Measurements from ENCODE around the gene PLCD3.

The PLCD3 gene

DNA sequence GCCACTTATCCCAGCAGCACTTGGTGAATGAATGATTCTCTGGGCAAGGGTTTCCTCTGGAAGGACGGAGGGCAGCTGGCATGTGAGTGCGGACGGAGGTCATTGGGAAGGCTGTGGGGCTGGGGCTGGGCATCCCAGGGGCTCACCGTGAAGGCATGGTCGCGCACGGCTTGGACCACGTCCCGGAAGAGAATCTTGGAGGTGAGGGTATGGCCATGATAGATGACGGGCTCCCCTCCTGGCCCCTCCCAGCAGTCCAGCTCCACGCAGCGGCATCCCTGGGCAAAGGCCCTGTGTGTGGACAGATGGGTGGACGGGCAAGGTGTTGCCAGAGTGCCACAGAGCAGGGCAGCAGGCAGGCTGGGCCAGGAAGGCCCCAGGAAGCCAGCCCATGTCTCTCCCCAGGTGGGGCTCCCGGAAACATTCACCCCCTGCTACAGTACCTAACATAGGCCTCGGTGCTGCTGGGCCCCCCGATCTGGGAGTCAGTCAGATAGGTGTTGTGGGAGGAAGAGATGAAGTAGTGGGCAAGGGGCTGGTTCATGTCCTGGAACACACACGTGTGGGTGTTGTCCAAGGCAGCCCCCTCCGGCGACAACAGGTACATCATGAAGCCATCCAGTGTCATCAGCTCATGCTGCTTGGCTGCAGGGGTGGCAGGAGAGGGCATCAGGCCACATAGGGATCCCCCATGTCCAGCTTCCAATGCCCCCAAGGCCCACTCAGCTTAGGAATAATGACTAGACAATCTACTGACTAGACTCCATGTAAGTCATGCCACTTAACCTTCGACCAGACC, 14.3 kb downstream of the PLCD3 start:
- TF ChIP-seq POLR2AphosphoS5 (IDR thresholded peaks at IDR 0.05; ENCODE audit: low read depth, low read length) (no peak), FOXP2 (optimal IDR thresholded peaks at IDR 0.05; ENCODE audit: borderline replicate concordance, extremely low read depth, extremely low read length, insufficient read depth) (no peak), TAF1 (IDR thresholded peaks at IDR 0.05; ENCODE audit: borderline replicate concordance, insufficient read depth, low read length) (no peak)
- TF ChIP-seq, protein P1, sequence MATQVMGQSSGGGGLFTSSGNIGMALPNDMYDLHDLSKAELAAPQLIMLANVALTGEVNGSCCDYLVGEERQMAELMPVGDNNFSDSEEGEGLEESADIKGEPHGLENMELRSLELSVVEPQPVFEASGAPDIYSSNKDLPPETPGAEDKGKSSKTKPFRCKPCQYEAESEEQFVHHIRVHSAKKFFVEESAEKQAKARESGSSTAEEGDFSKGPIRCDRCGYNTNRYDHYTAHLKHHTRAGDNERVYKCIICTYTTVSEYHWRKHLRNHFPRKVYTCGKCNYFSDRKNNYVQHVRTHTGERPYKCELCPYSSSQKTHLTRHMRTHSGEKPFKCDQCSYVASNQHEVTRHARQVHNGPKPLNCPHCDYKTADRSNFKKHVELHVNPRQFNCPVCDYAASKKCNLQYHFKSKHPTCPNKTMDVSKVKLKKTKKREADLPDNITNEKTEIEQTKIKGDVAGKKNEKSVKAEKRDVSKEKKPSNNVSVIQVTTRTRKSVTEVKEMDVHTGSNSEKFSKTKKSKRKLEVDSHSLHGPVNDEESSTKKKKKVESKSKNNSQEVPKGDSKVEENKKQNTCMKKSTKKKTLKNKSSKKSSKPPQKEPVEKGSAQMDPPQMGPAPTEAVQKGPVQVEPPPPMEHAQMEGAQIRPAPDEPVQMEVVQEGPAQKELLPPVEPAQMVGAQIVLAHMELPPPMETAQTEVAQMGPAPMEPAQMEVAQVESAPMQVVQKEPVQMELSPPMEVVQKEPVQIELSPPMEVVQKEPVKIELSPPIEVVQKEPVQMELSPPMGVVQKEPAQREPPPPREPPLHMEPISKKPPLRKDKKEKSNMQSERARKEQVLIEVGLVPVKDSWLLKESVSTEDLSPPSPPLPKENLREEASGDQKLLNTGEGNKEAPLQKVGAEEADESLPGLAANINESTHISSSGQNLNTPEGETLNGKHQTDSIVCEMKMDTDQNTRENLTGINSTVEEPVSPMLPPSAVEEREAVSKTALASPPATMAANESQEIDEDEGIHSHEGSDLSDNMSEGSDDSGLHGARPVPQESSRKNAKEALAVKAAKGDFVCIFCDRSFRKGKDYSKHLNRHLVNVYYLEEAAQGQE (IDR thresholded peaks at IDR 0.05; ENCODE audit: insufficient read depth in 1 of 2, low read depth in 2 of 2, low read length in 2 of 2), result no peak

DNA sequence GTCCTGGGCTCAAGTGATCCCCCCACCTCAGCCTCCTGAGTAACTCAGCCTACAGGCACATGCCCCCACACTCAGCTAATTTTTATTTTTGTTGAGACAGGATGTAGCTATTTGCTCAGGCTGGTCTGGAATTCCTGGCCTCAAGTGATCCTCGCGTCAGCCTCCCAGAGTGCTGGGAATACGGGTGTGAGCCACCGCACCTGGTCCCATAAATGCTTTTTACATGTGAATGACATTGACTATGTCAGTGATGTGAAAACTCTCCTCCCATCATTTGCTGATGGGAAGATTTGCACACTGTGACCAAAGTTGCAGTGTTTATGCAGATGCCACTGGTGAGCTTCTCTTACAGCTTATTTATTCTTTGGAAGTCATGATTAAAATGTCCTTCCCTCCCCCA, 15.0 kb downstream of the PLCD3 start:
- TF ChIP-seq TAF1 (IDR thresholded peaks at IDR 0.05; ENCODE audit: borderline replicate concordance, insufficient read depth, low read length) (no peak), FOXP2 (optimal IDR thresholded peaks at IDR 0.05; ENCODE audit: borderline replicate concordance, extremely low read depth, extremely low read length, insufficient read depth) (no peak), SIN3A (IDR thresholded peaks at IDR 0.05; ENCODE audit: borderline replicate concordance, insufficient read depth, low read length) (no peak), POLR2AphosphoS5 (IDR thresholded peaks at IDR 0.05; ENCODE audit: low read depth, low read length) (no peak)
- TF ChIP-seq, protein P1 (IDR thresholded peaks at IDR 0.05; ENCODE audit: insufficient read depth in 1 of 2, low read depth in 2 of 2, low read length in 2 of 2), result no peak

DNA sequence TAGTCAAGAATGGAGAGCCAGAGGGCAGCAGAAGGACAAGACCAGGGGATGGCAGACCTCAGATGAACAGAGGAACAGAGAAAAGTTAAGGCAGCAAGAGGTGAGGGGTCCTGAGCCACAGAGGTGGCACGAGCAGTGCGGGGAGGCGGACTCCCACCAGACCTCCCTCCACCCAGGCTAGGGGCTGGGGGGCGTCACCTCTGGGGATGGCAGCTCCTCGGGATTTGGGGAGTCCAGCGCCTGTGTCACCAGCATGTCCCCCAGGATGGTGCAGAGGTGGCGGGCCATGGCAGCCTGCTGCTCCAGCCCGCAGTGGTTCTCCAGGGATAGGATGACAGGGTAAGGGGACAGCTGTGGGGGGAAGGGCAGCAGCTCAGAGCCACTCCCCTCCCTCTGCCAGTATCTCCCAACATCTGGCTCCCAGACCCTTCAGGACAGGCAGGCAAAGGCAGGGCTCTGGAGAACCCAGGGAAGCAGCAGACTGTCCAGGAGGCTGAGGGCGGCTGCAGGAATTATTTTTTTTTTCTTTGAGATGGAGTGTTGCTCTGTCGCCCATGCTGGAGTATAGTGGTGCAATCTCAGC, 15.8 kb downstream of the PLCD3 start:
- TF ChIP-seq POLR2AphosphoS5 (IDR thresholded peaks at IDR 0.05; ENCODE audit: low read depth, low read length), result no peak

DNA sequence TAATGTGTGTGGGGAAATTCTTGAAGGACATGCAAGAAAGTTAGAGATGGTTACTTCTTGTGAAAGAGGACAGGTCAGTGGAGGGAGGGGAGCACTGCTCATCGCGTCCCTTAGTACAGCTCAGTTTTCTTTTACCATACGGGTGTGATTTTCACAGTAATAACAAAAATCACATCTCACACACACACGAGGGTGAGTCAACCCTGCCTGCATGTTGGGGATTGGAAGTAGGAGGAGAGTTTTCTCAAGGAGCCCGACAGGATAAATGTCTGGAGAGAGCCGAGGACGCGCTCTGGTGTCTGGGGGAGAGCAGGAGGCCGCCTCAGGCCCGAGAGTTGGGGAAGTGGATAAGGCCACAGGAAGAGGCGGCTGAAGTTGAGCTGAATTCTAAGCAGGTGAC, 16.4 kb downstream of the PLCD3 start:
- TF ChIP-seq TAF1 (IDR thresholded peaks at IDR 0.05; ENCODE audit: borderline replicate concordance, insufficient read depth, low read length) (no peak), FOXP2 (optimal IDR thresholded peaks at IDR 0.05; ENCODE audit: borderline replicate concordance, extremely low read depth, extremely low read length, insufficient read depth) (no peak), SIN3A (IDR thresholded peaks at IDR 0.05; ENCODE audit: borderline replicate concordance, insufficient read depth, low read length) (no peak), POLR2AphosphoS5 (IDR thresholded peaks at IDR 0.05; ENCODE audit: low read depth, low read length) (no peak)
- TF ChIP-seq, protein P1 (IDR thresholded peaks at IDR 0.05; ENCODE audit: insufficient read depth in 1 of 2, low read depth in 2 of 2, low read length in 2 of 2), result no peak

DNA sequence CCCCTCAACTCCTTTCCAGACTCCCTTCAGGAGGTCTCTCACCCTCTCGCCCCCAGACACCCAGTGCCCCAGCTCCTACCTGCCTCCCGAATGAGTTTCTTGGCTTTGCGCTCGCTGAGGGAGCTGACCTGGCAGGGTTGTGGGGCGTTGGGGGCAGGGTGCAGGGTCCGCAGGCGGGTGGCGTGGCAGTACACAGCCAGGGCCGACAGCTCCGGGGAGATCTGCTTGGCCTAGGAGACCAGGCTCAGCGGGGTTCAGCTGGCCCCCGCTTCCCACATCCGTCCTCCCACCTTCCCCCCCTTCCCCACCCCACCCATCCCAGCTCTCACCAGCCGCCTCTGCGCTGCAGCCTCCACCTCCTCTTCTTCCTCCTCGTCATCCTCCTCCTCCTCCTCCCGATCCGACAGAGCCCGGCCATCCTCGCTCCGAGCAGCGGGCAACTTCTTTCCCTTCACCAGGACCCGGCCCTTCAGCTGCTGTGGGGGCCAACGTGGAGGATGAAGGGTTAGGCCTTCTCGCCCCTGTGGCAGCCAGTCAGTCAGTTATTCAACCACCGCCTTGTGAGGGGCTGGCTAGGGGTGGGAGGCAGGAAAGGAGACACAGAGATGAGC, 17.2 kb downstream of the PLCD3 start:
- TF ChIP-seq, protein P1 (IDR thresholded peaks at IDR 0.05; ENCODE audit: insufficient read depth in 1 of 2, low read depth in 2 of 2, low read length in 2 of 2), result no peak
- TF ChIP-seq TAF1 (IDR thresholded peaks at IDR 0.05; ENCODE audit: borderline replicate concordance, insufficient read depth, low read length), result no peak
- TF ChIP-seq FOXP2 (optimal IDR thresholded peaks at IDR 0.05; ENCODE audit: borderline replicate concordance, extremely low read depth, extremely low read length, insufficient read depth), result no peak
- no peak for TF ChIP-seq SIN3A (IDR thresholded peaks at IDR 0.05; ENCODE audit: borderline replicate concordance, insufficient read depth, low read length)
- no peak for TF ChIP-seq POLR2AphosphoS5 (IDR thresholded peaks at IDR 0.05; ENCODE audit: low read depth, low read length)

Measured in PFSK-1 (cell line).